Measurements from ENCODE around the gene LCP2.

Gene LCP2

GRCh38 chr5:170266570-170267381 is 30.8 kb downstream of the LCP2 start:
- H3K4me1 Mint-ChIP-seq, result peaks cover 11% of the 10 kb centered on the region
- H3K27ac Mint-ChIP-seq, result no peak overlapping the region
- no peak overlapping the region for H3K4me3 Mint-ChIP-seq
- H3K9me3 Mint-ChIP-seq, result no peaks in the 10 kb centered on the region
- H3K27me3 Mint-ChIP-seq, result peaks cover 6% of the 10 kb centered on the region
- ATAC-seq (ENCODE audit: low read depth) (no peak), DNase-seq (ENCODE audit: low spot score in 2 of 2) (no peak)
- H3K36me3 Mint-ChIP-seq, result peaks cover 7% of the 10 kb centered on the region

GRCh38 chr5:170265522-170265921 is 32.1 kb downstream of the LCP2 start:
- no peak overlapping the region for H3K4me3 Mint-ChIP-seq
- no peak for DNase-seq (ENCODE audit: low spot score in 2 of 2)
- H3K27me3 Mint-ChIP-seq, result peaks cover 6% of the 10 kb centered on the region
- peaks cover 11% of the 10 kb centered on the region for H3K4me1 Mint-ChIP-seq
- no peak overlapping the region for H3K27ac Mint-ChIP-seq
- peaks cover 9% of the 10 kb centered on the region for H3K36me3 Mint-ChIP-seq
- H3K9me3 Mint-ChIP-seq, result no peaks in the 10 kb centered on the region
- no peak for ATAC-seq (ENCODE audit: low read depth)

- ATAC-seq (ENCODE audit: low read depth) (no peak), DNase-seq (ENCODE audit: low spot score in 2 of 2) (no peak)
- Mint-ChIP-seq H3K36me3 (peaks cover 9% of the 10 kb centered on the region), H3K27ac (no peak overlapping the region), H3K27me3 (peaks cover 6% of the 10 kb centered on the region), H3K4me1 (peaks cover 4% of the 10 kb centered on the region), H3K9me3 (no peaks in the 10 kb centered on the region), H3K4me3 (no peak overlapping the region)
Observed at GRCh38 chr5:170263906-170264305, 33.7 kb downstream of the LCP2 start.

- ATAC-seq (ENCODE audit: low read depth) (no peak), DNase-seq (ENCODE audit: low spot score in 2 of 2) (no peak)
- H3K4me1 Mint-ChIP-seq, result no peaks in the 10 kb centered on the region
Observed at GRCh38 chr5:170262061-170263045, 35.2 kb downstream of the LCP2 start.

GRCh38 chr5:170261528-170262043 is 36.0 kb downstream of the LCP2 start:
- DNase-seq (ENCODE audit: low spot score in 2 of 2) (no peak), ATAC-seq (ENCODE audit: low read depth) (no peak)
- H3K4me1 Mint-ChIP-seq, result no peaks in the 10 kb centered on the region
- no peak overlapping the region for H3K27ac Mint-ChIP-seq
- H3K27me3 Mint-ChIP-seq, result peaks cover 3% of the 10 kb centered on the region
- H3K4me3 Mint-ChIP-seq, result no peak overlapping the region
- H3K9me3 Mint-ChIP-seq, result no peaks in the 10 kb centered on the region
- peaks cover 14% of the 10 kb centered on the region for H3K36me3 Mint-ChIP-seq

More at GRCh38 chr5:170262061-170263045, 35.2 kb downstream of the LCP2 start:
- peaks cover 6% of the 10 kb centered on the region for H3K27me3 Mint-ChIP-seq
- H3K27ac Mint-ChIP-seq, result no peak overlapping the region
- no peak overlapping the region for H3K4me3 Mint-ChIP-seq
- H3K36me3 Mint-ChIP-seq, result peaks cover 12% of the 10 kb centered on the region
- no peaks in the 10 kb centered on the region for H3K9me3 Mint-ChIP-seq

- Mint-ChIP-seq H3K4me1 (peaks cover 11% of the 10 kb centered on the region), H3K4me3 (no peak overlapping the region), H3K27ac (no peak overlapping the region), H3K36me3 (peaks cover 14% of the 10 kb centered on the region), H3K9me3 (no peaks in the 10 kb centered on the region), H3K27me3 (no peaks in the 10 kb centered on the region)
- ATAC-seq (ENCODE audit: low read depth) (no peak), DNase-seq (ENCODE audit: low spot score in 2 of 2) (no peak)
Observed at GRCh38 chr5:170257370-170257769, 40.2 kb downstream of the LCP2 start.

- Mint-ChIP-seq H3K36me3 (peaks cover 14% of the 10 kb centered on the region), H3K9me3 (no peaks in the 10 kb centered on the region), H3K4me1 (peaks cover 11% of the 10 kb centered on the region), H3K4me3 (no peak overlapping the region), H3K27me3 (no peaks in the 10 kb centered on the region), H3K27ac (no peak overlapping the region)
- DNase-seq (ENCODE audit: low spot score in 2 of 2), result no peak
- no peak for ATAC-seq (ENCODE audit: low read depth)
Observed at GRCh38 chr5:170256571-170256970, 41.0 kb downstream of the LCP2 start.

- no peak overlapping the region for H3K4me3 Mint-ChIP-seq
- peaks cover 13% of the 10 kb centered on the region for H3K4me1 Mint-ChIP-seq
- peaks cover 17% of the 10 kb centered on the region for H3K36me3 Mint-ChIP-seq
Observed at GRCh38 chr5:170254056-170254455, 43.5 kb downstream of the LCP2 start.

GRCh38 chr5:170252720-170253350 is 44.7 kb downstream of the LCP2 start:
- Mint-ChIP-seq H3K9me3 (no peaks in the 10 kb centered on the region), H3K27me3 (peaks cover 2% of the 10 kb centered on the region), H3K4me1 (peaks cover 13% of the 10 kb centered on the region), H3K36me3 (peaks cover 20% of the 10 kb centered on the region), H3K4me3 (no peak overlapping the region), H3K27ac (no peak overlapping the region)
- DNase-seq (ENCODE audit: low spot score in 2 of 2) (no peak), ATAC-seq (ENCODE audit: low read depth) (no peak)

More at GRCh38 chr5:170254056-170254455, 43.5 kb downstream of the LCP2 start:
- no peaks in the 10 kb centered on the region for H3K9me3 Mint-ChIP-seq
- peak in 1 of 2 donors; percentile 38 for DNase-seq (ENCODE audit: low spot score in 2 of 2)
- ATAC-seq (ENCODE audit: low read depth), result peak; percentile 96
- H3K27ac Mint-ChIP-seq, result peak overlapping the region; percentile 17
- H3K27me3 Mint-ChIP-seq, result peaks cover 2% of the 10 kb centered on the region

- Mint-ChIP-seq H3K9me3 (no peaks in the 10 kb centered on the region), H3K4me3 (no peak overlapping the region), H3K27ac (no peak overlapping the region), H3K27me3 (peaks cover 2% of the 10 kb centered on the region), H3K4me1 (peaks cover 13% of the 10 kb centered on the region), H3K36me3 (peaks cover 24% of the 10 kb centered on the region)
- ATAC-seq (ENCODE audit: low read depth), result no peak
- DNase-seq (ENCODE audit: low spot score in 2 of 2), result no peak
Observed at GRCh38 chr5:170252109-170252508, 45.5 kb downstream of the LCP2 start.

- Mint-ChIP-seq H3K27ac (no peak overlapping the region), H3K4me3 (no peak overlapping the region), H3K9me3 (no peaks in the 10 kb centered on the region), H3K27me3 (peaks cover 2% of the 10 kb centered on the region), H3K36me3 (peaks cover 25% of the 10 kb centered on the region), H3K4me1 (peaks cover 13% of the 10 kb centered on the region)
- ATAC-seq (ENCODE audit: low read depth) (no peak), DNase-seq (ENCODE audit: low spot score in 2 of 2) (no peak)
Observed at GRCh38 chr5:170251462-170251861, 46.1 kb downstream of the LCP2 start.

- no peaks in the 10 kb centered on the region for H3K9me3 Mint-ChIP-seq
- ATAC-seq (ENCODE audit: low read depth) (no peak), DNase-seq (ENCODE audit: low spot score in 2 of 2) (no peak)
- no peak overlapping the region for H3K4me3 Mint-ChIP-seq
- peaks cover 2% of the 10 kb centered on the region for H3K27me3 Mint-ChIP-seq
- H3K4me1 Mint-ChIP-seq, result peaks cover 13% of the 10 kb centered on the region
- H3K36me3 Mint-ChIP-seq, result peaks cover 21% of the 10 kb centered on the region
- H3K27ac Mint-ChIP-seq, result no peak overlapping the region
Observed at GRCh38 chr5:170250810-170251317, 46.7 kb downstream of the LCP2 start.

GRCh38 chr5:170249355-170249754 is 48.2 kb downstream of the LCP2 start:
- Mint-ChIP-seq H3K36me3 (peaks cover 22% of the 10 kb centered on the region), H3K27ac (no peak overlapping the region)

More at GRCh38 chr5:170249355-170249754, 48.2 kb downstream of the LCP2 start:
- Mint-ChIP-seq H3K4me1 (peaks cover 10% of the 10 kb centered on the region), H3K27me3 (peaks cover 4% of the 10 kb centered on the region), H3K9me3 (no peaks in the 10 kb centered on the region), H3K4me3 (no peak overlapping the region)
- ATAC-seq (ENCODE audit: low read depth) (no peak), DNase-seq (ENCODE audit: low spot score in 2 of 2) (no peak)
